Dedifferentiated amniotic fluid mesenchymal stem cell (primary cell): ENCODE data around the gene ZNF586.
"Not testable (repeated sequence)": the region's sequence is repeated elsewhere in the genome, so short reads cannot be mapped to it uniquely, and the experiment has no call there.

Experiments used
- DNase-seq: peaks from one replicate; pipeline ENCODE4 v3.0.0-alpha.2; 2016; ENCODE audit errors: extremely low spot score

Gene ZNF586

DNA sequence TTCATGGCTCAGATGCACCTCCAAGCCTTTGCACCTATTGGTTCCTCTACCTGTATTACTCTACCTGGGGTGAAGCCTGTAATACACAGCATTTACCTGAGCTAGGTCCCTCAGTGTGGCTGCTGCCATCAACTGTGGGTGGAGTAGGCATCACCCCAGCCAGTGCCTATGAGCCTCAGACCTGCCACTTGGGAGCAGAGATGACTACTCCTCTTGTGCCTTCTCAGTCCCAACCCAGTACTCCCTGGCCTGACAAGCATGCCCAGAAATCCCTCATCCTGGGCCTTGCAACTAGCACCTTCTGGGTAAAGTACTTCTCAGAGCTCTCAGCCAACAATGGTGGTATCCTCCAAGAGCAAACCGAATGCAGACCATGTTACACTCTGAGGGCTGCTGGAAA is 27.1 kb downstream of the ZNF586 start:
- DNase-seq, result not testable (repeated sequence)

DNA sequence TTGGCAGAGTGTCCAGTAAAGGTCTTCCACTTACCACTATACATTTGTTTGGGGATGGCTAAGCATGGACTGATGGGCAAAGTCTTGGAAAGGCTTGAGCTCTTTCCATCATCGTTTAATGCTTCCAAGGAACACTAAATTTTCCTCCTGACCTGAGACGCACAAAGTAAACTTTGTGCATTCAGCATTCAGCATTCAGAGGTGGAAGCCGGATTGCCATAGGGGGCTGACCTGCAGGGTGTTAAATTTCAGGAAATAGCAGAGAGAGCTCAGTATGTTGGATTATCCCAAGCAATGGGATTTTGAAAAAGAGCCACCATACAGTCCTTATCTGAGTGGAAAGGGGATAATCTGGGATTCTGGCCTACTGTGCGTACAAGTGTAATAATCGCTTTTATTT is 31.2 kb downstream of the ZNF586 start:
- DNase-seq, result no peak

DNA sequence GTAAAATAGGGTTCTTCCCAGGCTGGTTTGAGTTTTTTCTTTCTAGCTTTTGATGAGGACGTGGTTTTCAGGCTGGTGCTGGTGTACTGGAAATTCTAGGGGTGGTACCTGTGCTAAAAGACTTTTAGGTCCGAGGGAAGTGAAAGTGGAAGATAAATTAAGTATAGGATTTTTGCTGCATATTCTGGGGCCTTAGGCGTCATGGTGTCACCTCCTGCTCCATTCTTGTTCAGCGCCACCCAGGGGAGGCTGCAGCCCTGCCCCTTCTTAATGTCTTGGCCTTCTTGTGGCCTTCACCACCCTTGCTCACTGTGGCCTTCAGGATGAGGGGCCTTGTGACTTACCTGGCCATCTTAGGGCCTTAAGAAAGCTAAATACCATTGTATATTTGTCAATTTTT is 32.8 kb downstream of the ZNF586 start:
- DNase-seq, result no peak

DNA sequence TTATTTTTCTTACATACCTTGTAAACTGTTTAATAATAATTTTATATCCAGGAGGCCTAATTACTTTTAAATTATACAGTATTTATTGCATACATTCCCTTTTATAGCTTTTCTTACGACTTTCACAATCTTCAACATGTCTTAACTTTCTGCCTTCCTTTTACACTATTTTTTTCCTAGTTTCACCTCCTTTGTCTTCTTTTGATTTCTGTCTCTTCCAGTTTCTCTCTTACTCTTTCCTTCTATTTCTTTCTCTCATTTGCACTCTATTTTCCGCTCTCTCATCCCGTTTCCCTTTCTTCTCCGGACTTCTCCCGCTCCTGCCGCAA is 33.8 kb downstream of the ZNF586 start:
- DNase-seq, result no peak

DNA sequence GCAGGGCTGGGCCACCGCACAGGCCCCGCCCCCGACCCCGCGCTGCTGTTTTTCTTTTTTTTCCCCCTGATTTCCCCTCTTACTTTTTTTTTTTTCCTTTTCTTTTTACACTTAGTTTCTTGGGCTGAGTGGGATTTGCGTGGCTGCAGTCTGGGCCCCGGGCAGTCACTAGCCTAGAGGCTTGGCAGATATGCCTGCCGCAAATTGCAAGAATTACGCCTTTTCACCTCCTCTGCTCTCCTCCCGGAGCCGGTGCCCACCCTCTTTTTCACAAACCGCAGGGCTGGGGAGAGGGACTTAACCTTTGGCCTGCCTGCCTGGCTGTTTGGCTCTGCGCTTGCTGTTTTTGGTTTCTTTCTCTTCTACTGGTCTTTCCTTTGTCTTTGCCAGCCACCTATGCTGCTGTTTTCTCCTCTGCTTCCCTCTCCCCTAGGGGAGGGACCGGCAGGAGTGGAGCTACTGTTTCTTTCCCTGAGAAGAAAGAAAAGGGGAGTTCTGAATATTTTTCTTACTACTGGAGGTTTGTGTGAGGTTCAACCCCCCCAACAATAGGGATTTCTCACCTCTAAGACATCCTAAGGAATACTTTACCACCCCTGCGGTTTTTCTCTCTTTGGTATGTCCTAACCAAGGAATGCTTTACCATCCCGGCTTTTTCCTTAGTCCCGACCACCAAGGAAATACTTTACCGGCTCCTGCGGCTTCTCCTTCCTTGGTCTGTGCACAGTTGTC is 34.3 kb downstream of the ZNF586 start:
- peak; percentile 53 for DNase-seq

DNA sequence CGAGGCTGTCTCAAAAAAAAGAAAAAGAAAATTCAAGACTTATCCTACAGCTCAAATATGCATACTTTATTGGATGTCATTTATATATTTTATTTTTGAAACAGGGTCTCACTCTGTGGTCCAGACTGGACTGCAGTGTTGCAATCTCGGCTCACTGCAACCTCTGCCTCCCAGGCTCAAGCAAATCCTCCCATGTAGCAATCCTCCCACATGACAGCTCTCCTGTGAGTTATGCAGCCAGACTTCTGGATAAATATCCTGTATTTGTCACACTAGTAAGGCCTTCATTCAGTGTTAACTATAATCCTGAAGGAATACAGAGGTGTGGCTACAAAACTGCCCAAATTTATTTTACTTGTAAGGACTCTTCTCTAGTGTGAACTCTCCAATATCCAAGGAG is 38.1 kb downstream of the ZNF586 start:
- no peak for DNase-seq

DNA sequence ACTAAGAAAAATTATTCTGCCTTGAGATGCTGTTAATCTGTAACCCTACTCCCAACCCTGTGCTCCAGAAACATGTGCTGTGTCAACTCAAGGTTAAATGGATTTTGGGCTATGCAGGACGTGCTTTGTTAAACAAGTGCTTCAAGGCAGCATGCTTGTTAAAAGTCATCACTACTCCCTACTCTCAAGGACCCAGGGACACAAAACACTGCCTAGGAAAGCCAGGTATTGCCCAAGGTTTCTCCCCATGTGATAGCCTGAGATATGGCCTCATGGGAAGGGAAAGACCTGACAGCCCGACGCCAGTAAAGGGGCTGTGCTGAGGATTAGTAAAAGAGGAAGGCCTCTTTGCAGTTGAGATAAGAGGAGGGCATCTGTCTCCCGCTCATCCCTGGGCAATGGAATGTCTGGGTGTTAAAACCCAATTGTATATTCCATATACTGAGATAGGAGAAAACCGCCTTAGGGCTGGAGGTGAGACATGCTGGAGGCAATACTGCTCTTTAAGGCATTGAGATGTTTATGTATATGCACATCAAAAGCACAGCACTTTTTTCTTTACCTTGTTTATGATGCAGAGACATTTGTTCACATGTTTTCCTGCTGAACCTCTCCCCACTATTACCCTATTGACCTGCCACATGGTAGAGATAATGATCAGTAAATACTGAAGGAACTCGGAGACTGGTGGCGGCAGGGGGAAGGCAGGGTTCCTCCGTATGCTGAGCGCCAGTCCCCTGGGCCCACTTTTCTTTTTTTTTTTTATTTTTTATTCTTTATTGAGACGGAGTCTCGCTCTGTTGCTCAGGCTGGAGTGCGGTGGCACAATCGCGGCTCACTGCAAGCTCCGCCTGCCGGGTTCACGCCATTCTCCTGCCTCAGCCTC is 41.2 kb downstream of the ZNF586 start:
- not testable (repeated sequence) for DNase-seq

DNA sequence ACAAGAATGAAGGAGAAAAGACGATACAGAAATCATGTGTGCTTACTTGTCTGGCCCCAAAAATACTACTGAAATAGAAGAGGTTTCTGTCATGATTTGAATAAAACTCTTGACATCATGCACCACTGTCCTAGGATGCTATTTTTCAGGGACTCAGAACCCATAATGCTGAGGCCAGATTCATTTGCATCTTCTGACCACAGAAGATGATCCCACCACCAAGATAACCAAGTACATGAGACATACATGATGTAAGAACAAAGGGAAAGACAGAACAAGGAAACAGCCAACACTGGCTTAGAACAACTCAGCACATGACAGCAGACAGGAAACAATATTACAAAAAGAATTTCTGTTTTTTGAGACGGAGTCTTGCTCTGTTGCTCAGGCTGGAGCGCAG is 42.8 kb downstream of the ZNF586 start:
- DNase-seq, result no peak

DNA sequence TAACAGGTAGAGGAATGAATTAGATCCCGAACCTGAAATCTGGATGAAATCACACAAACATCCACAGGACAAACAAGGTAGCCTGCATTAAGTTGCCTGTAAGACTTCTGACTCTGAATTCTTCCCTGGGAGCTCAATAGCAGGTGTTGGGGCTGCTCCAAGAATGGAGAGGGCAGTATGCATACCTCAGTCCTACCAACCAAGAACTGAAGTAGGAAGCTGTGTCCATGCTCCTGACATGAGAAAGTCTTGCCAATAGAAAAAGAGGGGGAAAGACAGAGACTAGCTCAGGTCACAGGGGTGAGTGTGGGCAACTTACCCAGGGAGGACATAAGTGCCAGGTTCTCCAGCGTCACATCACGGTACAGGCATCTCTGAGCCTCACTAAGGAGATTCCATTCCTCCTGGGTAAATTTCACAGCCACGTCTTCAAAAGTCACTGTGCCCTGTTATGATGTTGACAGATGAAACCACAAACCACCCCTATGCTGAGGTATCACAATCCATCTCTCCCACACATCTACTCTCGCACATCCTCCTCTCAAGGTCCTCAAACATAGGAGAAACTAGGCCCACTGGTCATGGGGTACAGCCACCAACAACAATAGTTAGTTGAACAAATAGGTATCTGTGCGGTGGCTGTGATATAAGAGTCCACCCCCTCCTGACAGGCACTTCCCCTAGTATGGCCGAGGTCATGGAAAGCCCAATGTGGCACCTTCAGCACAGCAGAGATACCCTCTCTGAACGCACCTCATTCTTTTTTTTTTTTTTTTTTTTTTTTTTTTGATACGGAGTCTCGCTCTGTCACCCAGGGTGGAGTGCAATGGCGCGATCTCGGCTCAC is 43.7 kb downstream of the ZNF586 start:
- DNase-seq, result not testable (repeated sequence)

DNA sequence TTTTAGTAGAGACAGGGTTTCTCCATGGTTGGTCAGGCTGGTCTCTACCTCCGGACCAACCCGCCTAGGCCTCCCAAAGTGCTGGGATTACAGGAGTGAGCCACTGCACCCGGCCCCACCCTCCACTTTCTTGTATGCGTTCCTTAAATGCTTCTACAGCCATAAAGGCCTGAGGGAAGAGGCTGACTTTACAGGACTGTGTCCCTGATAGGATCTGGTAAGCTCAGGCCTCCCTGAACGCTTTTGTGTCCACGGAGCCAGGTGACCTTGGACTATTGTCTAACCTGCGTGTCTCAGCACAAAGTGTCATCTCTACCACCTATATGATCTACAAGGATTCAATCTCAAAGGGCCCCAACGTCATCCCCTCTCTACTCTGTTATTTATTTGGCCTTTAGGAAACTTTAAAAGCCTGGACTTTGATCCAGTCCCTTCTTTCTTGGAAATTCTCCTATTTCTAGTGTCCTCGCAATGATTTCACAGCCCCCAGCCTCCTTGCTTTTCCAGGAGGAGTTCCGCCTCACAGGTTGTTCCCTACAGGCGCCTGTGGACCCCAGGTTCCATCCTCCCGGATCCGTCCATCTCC is 44.5 kb downstream of the ZNF586 start:
- DNase-seq, result no peak

DNA sequence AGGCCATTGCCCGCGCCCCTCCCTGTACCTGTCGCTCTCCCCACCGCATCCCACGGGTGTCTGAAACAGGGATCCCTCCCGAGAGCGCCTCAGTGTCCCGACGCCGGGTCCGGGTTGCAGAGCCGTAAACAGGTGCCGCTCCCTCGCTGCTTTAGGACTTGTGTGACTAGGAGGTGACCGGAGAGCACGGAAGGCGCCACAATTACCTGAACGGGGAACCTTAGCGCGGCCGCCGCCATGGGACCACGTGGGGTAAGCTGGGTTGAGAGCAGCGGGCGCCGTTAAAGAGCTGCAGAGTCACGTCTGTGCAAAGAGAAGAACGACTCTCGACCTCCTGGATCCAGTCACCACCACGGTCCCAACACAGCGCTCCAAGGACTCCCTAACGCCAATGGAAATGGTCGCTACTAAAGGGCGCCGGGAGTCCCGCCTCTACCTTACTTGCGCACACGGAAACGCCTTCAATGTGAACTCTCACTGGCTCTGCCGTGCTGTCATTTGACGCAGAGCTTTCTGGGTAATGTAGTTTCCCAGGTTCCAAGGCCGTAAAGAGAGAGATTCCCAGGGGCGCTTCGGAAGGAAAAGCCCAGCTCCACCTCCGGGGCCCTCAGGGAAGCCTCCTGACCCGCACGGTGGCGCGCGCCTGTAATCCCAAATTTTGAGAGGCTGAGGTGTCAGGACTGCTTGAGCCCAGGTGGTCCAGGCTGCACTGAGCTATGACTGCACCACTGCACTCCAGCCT is 45.2 kb downstream of the ZNF586 start, which contains the start of gene ZNF552:
Gene ZNF552, minus strand, starts transcription at position 409 of the 742 bp plus-strand sequence. Its CDS starts 170 bp downstream, at position 239.
- peak; percentile 92 for DNase-seq

DNA sequence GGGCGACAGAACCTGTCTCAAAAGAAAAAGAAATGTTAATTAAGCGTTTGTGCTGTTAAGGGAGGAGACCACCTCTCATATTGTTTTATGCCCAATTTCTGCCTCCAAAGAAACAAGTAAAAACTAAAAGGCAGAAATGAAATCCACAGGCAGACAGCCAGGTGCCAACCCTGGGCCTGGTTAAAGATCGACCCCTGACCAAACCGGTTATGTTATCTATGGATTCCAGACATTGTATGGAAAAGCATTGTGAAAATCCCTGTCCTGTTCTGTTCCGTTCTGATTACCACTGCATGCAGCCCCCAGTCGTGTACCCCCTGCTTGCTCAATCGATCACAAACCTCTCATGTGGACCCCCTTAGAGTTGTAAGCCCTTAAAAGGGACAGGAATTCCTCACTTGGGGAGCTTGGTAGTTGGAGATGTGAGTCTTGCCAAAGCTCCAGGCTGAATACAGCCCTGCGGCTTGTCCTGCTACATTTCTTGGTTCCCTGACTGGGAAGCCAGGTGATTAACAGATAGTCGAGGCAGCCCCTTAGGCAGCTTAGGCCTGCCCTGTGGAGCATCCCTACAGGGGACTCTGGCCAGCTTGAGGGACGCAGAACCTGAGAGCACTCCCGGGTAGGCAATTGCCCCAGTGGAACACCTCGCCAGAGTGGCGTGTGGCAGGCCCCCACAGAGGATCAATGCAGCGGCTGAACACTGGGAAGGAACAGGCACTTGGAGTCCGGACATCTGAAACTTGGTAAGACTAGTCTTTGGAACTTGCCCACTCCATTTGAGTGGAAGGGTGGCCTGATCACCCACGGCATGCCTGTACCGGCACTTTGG is 46.0 kb downstream of the ZNF586 start:
- no peak for DNase-seq

DNA sequence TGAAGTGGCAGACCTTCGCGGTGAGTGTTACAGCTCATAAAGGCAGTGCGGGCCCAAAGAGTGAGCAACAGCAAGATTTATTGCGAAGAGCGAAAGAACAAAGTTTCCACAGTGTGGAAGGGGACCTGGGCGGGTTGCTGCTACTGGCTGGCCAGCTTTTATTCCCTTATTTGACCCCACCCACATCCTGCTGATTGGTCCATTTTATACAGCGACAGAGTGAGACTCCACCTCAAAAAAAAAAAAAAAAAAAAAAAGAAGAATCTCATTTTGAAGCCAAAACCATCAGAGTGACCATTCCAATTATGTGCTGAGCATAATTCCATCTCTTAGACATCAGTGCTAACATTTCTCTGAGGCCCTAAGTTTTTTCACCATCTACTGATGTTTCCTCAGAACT is 47.2 kb downstream of the ZNF586 start:
- no peak for DNase-seq

DNA sequence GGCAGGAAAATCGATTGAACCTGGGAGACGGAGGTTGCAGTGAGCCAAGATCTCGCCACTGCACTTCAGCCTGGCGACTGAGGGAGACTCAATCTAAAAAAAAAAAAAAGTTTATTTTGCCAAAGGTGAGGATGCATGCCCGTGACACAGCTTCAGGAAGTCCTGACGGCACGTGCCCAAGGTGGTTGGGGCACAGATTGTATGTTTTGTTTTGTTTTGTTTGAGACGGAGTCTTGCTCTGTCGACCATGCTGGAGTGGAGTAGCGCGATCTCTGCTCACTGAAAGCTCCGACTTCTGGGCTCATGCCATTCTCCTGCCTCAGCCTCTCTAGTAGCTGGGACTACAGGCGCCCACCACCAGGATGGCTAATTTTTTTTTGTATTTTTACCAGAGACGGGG is 48.5 kb downstream of the ZNF586 start:
- DNase-seq, result no peak

DNA sequence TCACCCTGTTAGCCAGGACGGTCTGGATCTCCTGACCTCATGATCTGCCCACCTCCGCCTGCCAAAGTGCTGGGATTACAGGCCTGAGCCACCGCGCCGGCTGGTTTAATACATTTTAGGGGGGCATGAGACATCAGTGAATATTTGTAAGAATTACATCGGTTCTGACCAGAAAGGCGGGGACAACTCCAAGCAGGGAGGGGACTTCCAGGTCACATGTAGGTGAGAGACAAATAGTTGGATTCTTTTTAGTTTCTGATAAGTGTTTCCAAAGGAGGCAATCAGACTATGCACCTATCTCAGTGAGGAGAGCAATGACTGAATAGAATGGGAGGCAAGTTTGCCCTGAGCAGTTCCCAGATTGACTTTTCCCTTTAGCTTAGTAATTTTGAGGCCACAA is 48.9 kb downstream of the ZNF586 start:
- DNase-seq, result no peak

DNA sequence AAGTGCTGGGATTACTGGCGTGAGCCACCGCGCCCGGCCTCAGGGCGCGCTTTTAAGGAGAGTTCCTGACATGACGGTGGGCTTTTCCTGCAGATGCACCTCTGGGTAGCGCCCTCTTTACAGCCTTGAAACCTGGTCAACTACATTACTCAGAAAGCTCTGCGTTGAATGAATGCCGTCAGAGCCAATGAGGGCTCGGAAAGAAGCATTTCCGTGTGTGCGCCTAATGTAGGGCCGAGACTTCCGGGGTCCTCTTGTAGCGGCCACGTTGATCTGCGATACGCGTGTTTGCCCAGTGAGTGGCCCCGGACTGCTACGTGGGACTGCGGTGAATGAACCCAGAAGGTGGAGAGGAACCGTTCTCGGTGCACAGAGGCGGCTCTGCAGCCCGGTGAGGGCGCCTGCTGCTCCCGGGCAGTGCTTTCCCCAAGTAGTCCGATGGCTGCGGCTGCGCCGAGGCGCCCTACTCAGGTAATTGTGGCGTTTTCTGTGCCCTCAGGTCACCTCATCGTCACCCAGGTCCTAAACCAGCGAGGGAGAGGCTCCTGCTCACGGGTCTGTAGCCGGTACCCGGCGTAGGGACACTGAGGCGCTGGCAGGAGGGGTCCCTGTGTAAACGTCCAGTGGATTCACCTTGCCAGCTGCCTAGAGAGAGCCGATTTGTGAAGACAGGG is 50.1 kb downstream of the ZNF586 start:
- DNase-seq, result peak; percentile 85

DNA sequence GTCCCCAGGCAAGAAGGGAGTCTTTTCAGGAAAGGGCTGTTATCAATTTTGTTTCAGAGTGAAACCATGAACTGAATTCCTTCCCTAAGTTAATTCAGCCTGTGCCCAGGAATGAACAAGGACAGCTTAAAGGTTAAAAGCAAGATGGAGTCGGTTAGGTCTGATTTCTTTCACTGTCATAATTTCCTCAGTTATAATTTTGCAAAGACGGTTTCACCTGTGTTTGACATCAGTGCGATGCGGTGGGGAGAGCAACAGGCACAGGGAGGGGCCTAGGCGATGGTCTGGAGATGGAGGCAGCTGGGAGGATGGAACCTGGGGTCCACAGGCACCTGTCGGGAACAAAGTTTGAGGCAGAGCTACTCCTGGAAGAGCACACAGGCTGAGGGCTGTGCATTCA is 51.1 kb downstream of the ZNF586 start:
- no peak for DNase-seq

DNA sequence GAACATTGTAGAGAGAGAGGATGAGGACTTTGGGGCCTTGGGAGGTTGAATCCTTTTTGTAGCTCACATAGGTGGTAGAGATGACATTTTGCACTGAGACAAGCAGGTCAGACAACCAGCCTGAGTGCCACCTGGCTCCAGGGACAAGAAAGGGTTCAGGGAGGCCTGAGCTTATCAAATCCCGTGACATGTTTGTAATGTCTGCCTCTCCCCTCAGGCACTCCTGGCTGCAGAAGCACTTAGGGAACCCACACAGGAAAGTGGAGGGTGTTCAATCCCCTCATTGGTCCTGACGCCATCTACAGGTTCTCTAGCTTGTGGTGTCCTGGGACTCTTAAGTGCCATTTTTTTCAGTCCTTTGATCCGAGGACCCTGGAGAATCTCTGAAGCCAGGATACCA is 51.6 kb downstream of the ZNF586 start:
- not testable (repeated sequence) for DNase-seq

DNA sequence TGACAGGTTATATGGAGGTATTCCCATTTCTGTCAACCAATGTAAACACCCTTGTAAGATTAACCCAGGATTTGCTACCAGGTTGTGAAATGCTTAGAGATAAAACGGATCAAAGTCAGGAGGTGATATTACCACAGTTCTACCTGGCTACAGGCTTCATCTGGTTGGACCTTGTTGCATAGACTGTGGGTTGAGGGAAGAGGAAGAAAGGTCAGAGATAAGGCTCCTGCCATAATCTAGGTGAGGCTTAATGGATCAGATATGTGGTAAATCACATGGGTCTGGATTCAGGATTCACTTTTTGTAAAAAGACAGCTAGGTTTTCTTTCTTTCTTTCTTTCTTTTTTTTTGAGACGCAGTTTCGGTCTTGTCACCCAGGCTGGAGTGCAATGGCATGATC is 52.0 kb downstream of the ZNF586 start:
- not testable (repeated sequence) for DNase-seq

DNA sequence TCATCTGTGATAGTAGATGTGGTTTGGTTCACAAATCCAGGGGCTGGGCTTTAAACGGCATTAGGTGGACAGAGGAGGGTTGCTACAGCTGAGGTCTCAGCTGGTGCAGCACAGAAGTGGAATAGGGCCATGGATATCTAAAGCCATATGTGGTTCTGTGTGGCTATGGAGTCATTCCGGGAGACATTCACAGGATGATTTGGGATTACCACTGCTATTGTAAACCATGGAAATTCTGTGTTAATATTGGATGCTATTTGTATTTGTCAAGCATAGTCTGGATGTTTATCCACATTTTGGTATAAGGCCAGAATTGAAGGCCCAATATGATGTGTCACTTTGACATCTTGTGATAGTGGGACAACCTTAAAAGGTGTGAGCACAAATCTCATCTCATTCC is 53.7 kb downstream of the ZNF586 start:
- not testable (repeated sequence) for DNase-seq
